GM12864 (cell line): ENCODE results near the gene PSMD13.

Experiments used
- DNase-seq: peaks from one replicate; pipeline ENCODE4 v3.0.0-alpha.2; 2011; ENCODE audit warnings: low read depth
- H3K4me3 ChIP-seq: 2 replicates; pipeline ENCODE4 v1.5.1; 2011; ENCODE audit warnings: mild to moderate bottlenecking, low read depth, low read length, control low read depth
- CTCF ChIP-seq: IDR thresholded peaks from 2 replicates; pipeline ENCODE4 v1.5.1; 2011; ENCODE audit warnings: low read depth, mild to moderate bottlenecking, moderate library complexity, low read length, control low read depth, inconsistent platforms; ENCODE audit errors: missing control alignments

The PSMD13 gene

GRCh38 chr11:197741-198235, 39.0 kb upstream of the PSMD13 start:
- no peak overlapping the region for H3K4me3 ChIP-seq
- no peak for DNase-seq
- TF ChIP-seq CTCF, result no peak

GRCh38 chr11:198236-198806, 38.5 kb upstream of the PSMD13 start:
- TF ChIP-seq CTCF, result no peak
- no peak overlapping the region for H3K4me3 ChIP-seq
- no peak for DNase-seq

- no peak for TF ChIP-seq CTCF
- H3K4me3 ChIP-seq, result no peak overlapping the region
- DNase-seq, result no peak
These were observed 37.7 kb upstream of the PSMD13 start for GRCh38 chr11:199004-199581.

GRCh38 chr11:199782-200181, 37.0 kb upstream of the PSMD13 start:
- no peak for TF ChIP-seq CTCF
- H3K4me3 ChIP-seq, result no peak overlapping the region
- DNase-seq, result no peak

GRCh38 chr11:200224-201003, 36.4 kb upstream of the PSMD13 start:
- no peak for TF ChIP-seq CTCF
- no peak for DNase-seq
- H3K4me3 ChIP-seq, result no peak overlapping the region

- no peak for TF ChIP-seq CTCF
- DNase-seq, result no peak
- no peak overlapping the region for H3K4me3 ChIP-seq
These were observed 34.8 kb upstream of the PSMD13 start for GRCh38 chr11:201966-202365.
